Endothelial cell of umbilical vein (primary cell): Measurements from ENCODE around the gene ATP13A4. TPM values are rescaled to one million over a fixed set of nuclear protein-coding genes. Genes with fewer than 3 reads are reported as not detected.

Experiments used
- BruUV-seq: library from RNA; stranded (reverse); fragments of 400-500 nt; replicated peaks from 2 replicates; lab custom pipeline; 2021; lab: Mats Ljungman, UMichigan
- CTCF ChIA-PET: fragments of 300-600, 350-600 bp; sonication (Branson Sonifier 250); formaldehyde crosslinking; loops from one replicate; lab custom pipeline; 2021; ENCODE audit warnings: antibody characterized with exemption, inconsistent platforms; lab: Charles Lee
- POLR2A ChIA-PET: fragments of 300-600, 350-600 bp; sonication (Branson Sonifier 250); formaldehyde crosslinking; loops from one replicate; lab custom pipeline; 2021; ENCODE audit warnings: antibody characterized with exemption, inconsistent platforms; lab: Charles Lee
- DNase-seq: peaks from one replicate; pipeline ENCODE4 v3.0.0-alpha.2; 2011; ENCODE audit warnings: low read depth, low spot score
- FAIRE-seq: peaks from 2 replicates; lab custom pipeline; 2011; peaks lifted over from hg19 to GRCh38; lab: Jason Lieb, UNC
- H2AFZ ChIP-seq: 2 replicates; pipeline ENCODE4 v1.6.0; 2012; ENCODE audit warnings: low read depth, low read length, control low read depth, inconsistent platforms
- H3K27ac ChIP-seq: 2 replicates; pipeline ENCODE4 v1.5.1; 2011; ENCODE audit warnings: low read depth, mild to moderate bottlenecking, control low read depth, low read length, moderate library complexity; ENCODE audit not compliant: insufficient read depth
- H3K27me3 ChIP-seq, 2 experiments: 2 replicates each; pipeline versions ENCODE4 v1.6.0 to v1.6.1; 2011; ENCODE audit warnings: low read length in 2 of 2, mixed read lengths in 1 of 2; ENCODE audit not compliant: control insufficient read depth in 2 of 2, insufficient read depth in 2 of 2
- H3K36me3 ChIP-seq, 2 experiments: 2 replicates in 1 of 2; 3 replicates in 1 of 2; pipeline ENCODE4 v1.5.1; 2011; ENCODE audit warnings: low read length in 2 of 2, mild to moderate bottlenecking in 1 of 2, moderate library complexity in 1 of 2; ENCODE audit not compliant: control insufficient read depth in 2 of 2, insufficient read depth in 2 of 2; ENCODE audit errors: extremely low read depth in 1 of 2
- H3K4me1 ChIP-seq: 3 replicates; pipeline ENCODE4 v1.5.1; 2011; ENCODE audit warnings: mild to moderate bottlenecking, low read length; ENCODE audit not compliant: control insufficient read depth, insufficient read depth; ENCODE audit errors: extremely low read depth
- H3K4me2 ChIP-seq: 2 replicates; pipeline ENCODE4 v1.6.1; 2011; ENCODE audit warnings: low read length, control low read depth, mixed read lengths; ENCODE audit not compliant: insufficient read depth
- H3K4me3 ChIP-seq, 3 experiments: fragments of 200-600 bp in 1 of 3; sonication (generic), shearing (Covaris generic) in 1 of 3; replicated peaks in 1 of 3; 2 replicates each; pipeline ENCODE4 v1.5.1; 2011 to 2016; ENCODE audit warnings: control low read depth in 3 of 3, low read length in 3 of 3, mild to moderate bottlenecking in 2 of 3, inconsistent platforms in 1 of 3, low read depth in 1 of 3, moderate library complexity in 1 of 3; ENCODE audit not compliant: insufficient read depth in 1 of 3
- H3K79me2 ChIP-seq: 2 replicates; pipeline ENCODE4 v1.6.0; 2012; ENCODE audit warnings: low read length, inconsistent platforms; ENCODE audit not compliant: control insufficient read depth, insufficient read depth
- H3K9ac ChIP-seq: replicated peaks from 2 replicates; pipeline ENCODE3; 2011; ENCODE audit warnings: low read length, control low read depth; ENCODE audit not compliant: insufficient read depth; ENCODE audit errors: extremely low read depth
- H3K9me1 ChIP-seq: replicated peaks from 3 replicates; pipeline ENCODE4 v1.6.0; 2011; ENCODE audit warnings: mild to moderate bottlenecking, low read length; ENCODE audit not compliant: control insufficient read depth, insufficient read depth; ENCODE audit errors: extremely low read depth
- H3K9me3 ChIP-seq: replicated peaks from 2 replicates; pipeline ENCODE4 v1.5.1; 2012; ENCODE audit warnings: low read length, inconsistent platforms; ENCODE audit not compliant: control insufficient read depth, insufficient read depth
- H4K20me1 ChIP-seq: replicated peaks from 2 replicates; pipeline ENCODE3; 2011; ENCODE audit warnings: mild to moderate bottlenecking, low read length; ENCODE audit not compliant: control insufficient read depth, insufficient read depth; ENCODE audit errors: extremely low read depth
- EZH2 ChIP-seq: IDR thresholded peaks from 2 replicates; pipeline ENCODE4 v1.6.1; 2012; ENCODE audit warnings: borderline replicate concordance, low read depth, mild to moderate bottlenecking, moderate library complexity, low read length, inconsistent platforms; ENCODE audit not compliant: severe bottlenecking
- FOS ChIP-seq: IDR thresholded peaks from 2 replicates; pipeline ENCODE4 v1.6.1; 2011; ENCODE audit warnings: mild to moderate bottlenecking, low read length, moderate library complexity, borderline replicate concordance; ENCODE audit not compliant: insufficient read depth
- GATA2 ChIP-seq: IDR thresholded peaks from 2 replicates; pipeline ENCODE4 v1.7.0; 2011; ENCODE audit warnings: low read depth, mild to moderate bottlenecking, moderate library complexity, mixed read lengths, low read length; ENCODE audit not compliant: insufficient read length, insufficient read depth
- JUN ChIP-seq: IDR thresholded peaks from 2 replicates; pipeline ENCODE4 v1.6.1; 2011; ENCODE audit warnings: borderline replicate concordance, low read depth; ENCODE audit not compliant: insufficient read length, insufficient read depth
- MYC ChIP-seq: IDR thresholded peaks from one replicate; pipeline ENCODE4 v1.6.1; 2011; ENCODE audit warnings: mild to moderate bottlenecking, low read depth, low read length
- POLR2A ChIP-seq: IDR thresholded peaks from 2 replicates; pipeline ENCODE4 v1.6.1; 2012; ENCODE audit warnings: low read depth, mild to moderate bottlenecking, control low read depth, low read length
- POLR2AphosphoS5 ChIP-seq: IDR thresholded peaks from 2 replicates; pipeline ENCODE4 v1.6.1; 2012; ENCODE audit warnings: low read depth, mild to moderate bottlenecking, control low read depth, low read length, moderate library complexity; ENCODE audit not compliant: insufficient read depth
- dilution Hi-C: fragments of 300-500 bp; cut with MboI; formaldehyde crosslinking; loops from one replicate; pipeline ENCODE4 v1.15.0; 2019; ENCODE audit warnings: low sequenced_read_pairs; ENCODE audit not compliant: extremely low pct_ligation_motif_present
- intact Hi-C: fragments of 100-400 bp; cut with micrococcal nuclease; formaldehyde crosslinking; loops from one replicate; pipeline ENCODE4 v1.10.0; 2022
- polyA plus RNA-seq, 4 experiments: library from polyadenylated mRNA; depleted of rRNA in 3 of 4; stranded (reverse) in 3 of 4; unstranded in 1 of 4; fragments of >200 nt; gene quantifications; 2 replicates each; pipeline versions ENCODE4 v1.2.1 to v1.2.3, GENCODE V29; 2011 to 2012; ENCODE audit warnings: missing spikeins in 1 of 4
- total RNA-seq: library from RNA; stranded (reverse); gene quantifications from 2 replicates; pipeline ENCODE4 v1.2.3, GENCODE V29; 2021
- TF ChIP-seq, protein P1 (sequence below): IDR thresholded peaks from 2 replicates; pipeline ENCODE4 v1.6.1; 2011; ENCODE audit not compliant: insufficient read depth, insufficient read length
- TF ChIP-seq, protein P2 (sequence below), 2 donors: IDR thresholded peaks; 1 replicate in 1 of 2; 2 replicates in 1 of 2; pipeline ENCODE4 v1.5.1; 2011; ENCODE audit warnings: low read length in 2 of 2, mild to moderate bottlenecking in 2 of 2, moderate library complexity in 2 of 2, control low read depth in 1 of 2, inconsistent platforms in 1 of 2, low read depth in 1 of 2; ENCODE audit not compliant: insufficient read depth in 1 of 2; ENCODE audit errors: extremely low read depth in 1 of 2

ATP13A4 gene
- total and polyA plus RNA-seq, 2 donors (not counting 3 experiments of a cell fraction or from before 2014, with no cell fraction given): not detected

DNA sequence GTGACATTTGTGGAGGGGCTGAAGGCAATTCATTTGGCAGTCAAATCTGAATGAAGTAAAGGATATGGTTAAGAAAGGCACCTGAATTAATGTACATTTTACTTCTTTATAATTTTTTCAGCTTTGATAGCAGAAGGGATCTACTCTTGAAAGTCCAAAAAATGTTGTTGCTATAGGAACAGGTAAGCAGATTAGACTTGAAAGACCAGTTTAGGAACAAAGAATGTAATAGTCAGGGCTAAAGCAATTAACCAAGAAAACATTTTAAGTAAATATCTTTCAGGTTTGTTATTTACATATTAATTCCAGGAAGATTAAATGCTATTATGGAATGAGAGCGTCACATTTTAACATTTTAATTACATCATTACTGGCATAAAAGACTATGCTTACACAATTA lies 1.1 kb downstream of the ATP13A4 start:
- H3K4me2 ChIP-seq: no peak overlapping the region
- H3K4me3 ChIP-seq: no peak overlapping the region
- no peaks in the 10 kb centered on the region for H3K9me1 ChIP-seq
- ChIA-PET CTCF (no interaction called here), POLR2A (no interaction called here)
- no peaks in the 10 kb centered on the region for H3K79me2 ChIP-seq
- no TSS peak for BruUV-seq
- H4K20me1 ChIP-seq: no peaks in the 10 kb centered on the region
- no peaks in the 10 kb centered on the region for H3K4me1 ChIP-seq
- H3K9ac ChIP-seq: no peak overlapping the region
- H2AFZ ChIP-seq: no peak overlapping the region
- no peak overlapping the region for H3K27ac ChIP-seq
- no peak for DNase-seq
- intact Hi-C loops (no loop called here), dilution Hi-C loops (no loop called here)
- H3K27me3 ChIP-seq: peaks cover 2 to 12% of the 10 kb centered on the region in 2 experiments
- no peak for FAIRE-seq
- no peaks in the 10 kb centered on the region for H3K9me3 ChIP-seq
- H3K36me3 ChIP-seq: no peaks in the 10 kb centered on the region
- no peak for TF ChIP-seq POLR2A
- TF ChIP-seq EZH2: no peak
- no peak for TF ChIP-seq FOS
- no peak for TF ChIP-seq POLR2AphosphoS5
- TF ChIP-seq JUN: no peak

DNA sequence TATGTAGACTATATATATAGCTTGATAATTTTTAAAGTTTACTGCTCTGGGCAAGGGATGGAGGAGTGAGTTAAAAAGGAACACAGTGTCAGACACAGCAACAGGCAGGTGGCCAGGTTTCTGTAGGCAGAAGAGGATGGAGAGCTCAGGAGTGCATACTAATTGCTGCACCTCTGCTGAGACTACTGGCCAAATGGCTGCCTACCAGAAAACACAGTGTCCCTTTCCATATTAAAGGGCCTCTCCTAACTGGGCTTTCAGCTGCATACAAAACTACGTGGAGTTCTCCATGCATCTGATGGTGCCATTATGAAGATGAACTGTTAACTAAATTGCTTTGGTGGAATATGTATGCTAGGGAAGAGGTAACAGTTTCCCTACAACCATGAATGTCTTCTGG lies 1.8 kb downstream of the ATP13A4 start:
- H4K20me1 ChIP-seq: no peaks in the 10 kb centered on the region
- dilution Hi-C loops: no loop called here
- no peak overlapping the region for H3K27ac ChIP-seq
- no peak overlapping the region for H2AFZ ChIP-seq
- H3K79me2 ChIP-seq: no peaks in the 10 kb centered on the region
- intact Hi-C loops: no loop called here
- TF ChIP-seq POLR2AphosphoS5 (no peak), EZH2 (no peak), JUN (no peak), FOS (no peak), POLR2A (no peak), GATA2 (no peak), MYC (no peak)
- TF ChIP-seq, protein P1, sequence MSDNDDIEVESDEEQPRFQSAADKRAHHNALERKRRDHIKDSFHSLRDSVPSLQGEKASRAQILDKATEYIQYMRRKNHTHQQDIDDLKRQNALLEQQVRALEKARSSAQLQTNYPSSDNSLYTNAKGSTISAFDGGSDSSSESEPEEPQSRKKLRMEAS: no peak
- TF ChIP-seq, protein P2, sequence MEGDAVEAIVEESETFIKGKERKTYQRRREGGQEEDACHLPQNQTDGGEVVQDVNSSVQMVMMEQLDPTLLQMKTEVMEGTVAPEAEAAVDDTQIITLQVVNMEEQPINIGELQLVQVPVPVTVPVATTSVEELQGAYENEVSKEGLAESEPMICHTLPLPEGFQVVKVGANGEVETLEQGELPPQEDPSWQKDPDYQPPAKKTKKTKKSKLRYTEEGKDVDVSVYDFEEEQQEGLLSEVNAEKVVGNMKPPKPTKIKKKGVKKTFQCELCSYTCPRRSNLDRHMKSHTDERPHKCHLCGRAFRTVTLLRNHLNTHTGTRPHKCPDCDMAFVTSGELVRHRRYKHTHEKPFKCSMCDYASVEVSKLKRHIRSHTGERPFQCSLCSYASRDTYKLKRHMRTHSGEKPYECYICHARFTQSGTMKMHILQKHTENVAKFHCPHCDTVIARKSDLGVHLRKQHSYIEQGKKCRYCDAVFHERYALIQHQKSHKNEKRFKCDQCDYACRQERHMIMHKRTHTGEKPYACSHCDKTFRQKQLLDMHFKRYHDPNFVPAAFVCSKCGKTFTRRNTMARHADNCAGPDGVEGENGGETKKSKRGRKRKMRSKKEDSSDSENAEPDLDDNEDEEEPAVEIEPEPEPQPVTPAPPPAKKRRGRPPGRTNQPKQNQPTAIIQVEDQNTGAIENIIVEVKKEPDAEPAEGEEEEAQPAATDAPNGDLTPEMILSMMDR (IDR thresholded peaks at IDR 0.05; ENCODE audit: extremely low read depth in 1 of 2, insufficient read depth in 1 of 2, low read depth in 1 of 2, low read length in 2 of 2): no peak
- H3K36me3 ChIP-seq: no peaks in the 10 kb centered on the region
- no peaks in the 10 kb centered on the region for H3K4me1 ChIP-seq
- H3K4me3 ChIP-seq: no peak overlapping the region
- no peaks in the 10 kb centered on the region for H3K9me1 ChIP-seq
- ChIA-PET POLR2A (no interaction called here), CTCF (interaction anchor here (1.1 to 1.2 kb wide), 2 partner anchors 19 to 981 kb away, joined by 4 read pairs; no protein-coding TSS in a partner anchor)
- H3K9ac ChIP-seq: no peak overlapping the region
- no peak overlapping the region for H3K4me2 ChIP-seq
- no peaks in the 10 kb centered on the region for H3K9me3 ChIP-seq
- H3K27me3 ChIP-seq: peaks cover 2 to 12% of the 10 kb centered on the region in 2 experiments
- no peak for DNase-seq
- FAIRE-seq: no peak
- BruUV-seq: no TSS peak
